ENCODE measurements around the gene TUBB8. TPM values are rescaled to one million over a fixed set of nuclear protein-coding genes. Genes with fewer than 3 reads are reported as not detected.

The TUBB8 gene
- total RNA-seq, 1 donor from 2014 or later, result 0.46 TPM

DNA sequence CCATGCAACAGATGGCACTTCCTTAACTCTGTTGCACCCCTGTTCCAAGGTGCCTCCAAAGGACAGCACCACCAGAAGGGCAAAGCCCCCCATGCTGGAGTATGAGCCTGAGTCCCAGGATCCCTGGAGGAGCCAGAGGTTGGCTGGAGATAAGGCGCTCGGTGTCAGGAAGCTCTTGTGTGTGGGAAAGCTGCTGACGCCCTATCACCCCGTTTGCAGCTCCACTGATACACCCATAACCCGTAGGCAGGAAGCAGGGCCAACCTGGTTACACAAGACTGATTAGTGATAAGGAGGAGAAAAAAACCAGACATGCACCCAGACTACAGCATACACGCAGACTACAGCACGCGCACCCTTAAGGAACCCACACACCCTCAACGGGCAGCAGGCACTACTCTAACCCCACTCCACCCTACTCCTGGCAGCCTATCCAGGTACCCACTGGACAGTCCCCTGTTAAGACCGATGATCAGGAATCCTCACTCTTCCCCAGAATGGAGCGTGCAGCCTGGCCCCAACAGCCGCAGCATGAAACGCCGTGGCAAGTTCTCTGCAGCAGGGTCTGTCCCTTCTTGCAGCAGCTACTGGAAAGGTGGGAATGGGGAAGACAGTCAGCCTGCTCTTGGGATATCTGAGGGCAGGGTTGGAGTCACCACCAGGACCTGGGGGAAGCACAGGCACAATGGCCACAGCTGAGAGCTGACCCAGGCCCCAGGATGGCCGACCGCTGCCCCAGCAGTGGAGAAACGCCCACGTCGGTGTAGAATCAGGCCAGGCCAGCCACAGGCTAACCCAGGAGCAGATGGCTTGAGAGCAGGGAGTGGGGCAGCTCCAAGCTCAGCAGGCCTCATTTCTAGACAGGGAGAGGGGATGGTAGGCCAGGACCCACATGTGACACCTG, 38.3 kb upstream of the TUBB8 start:
- Mint-ChIP-seq H3K4me1 (ENCODE audit: unreplicated experiment) (no peaks in the 10 kb centered on the region), H3K4me3 (no peak overlapping the region), H3K27me3 (no peaks in the 10 kb centered on the region), H3K27ac (no peak overlapping the region), H3K9me3 (no peaks in the 10 kb centered on the region), H3K36me3 (no peaks in the 10 kb centered on the region)
- DNase-seq (ENCODE audit: extremely low spot score, unreplicated experiment), result no peak
- TF ChIP-seq, protein P1, sequence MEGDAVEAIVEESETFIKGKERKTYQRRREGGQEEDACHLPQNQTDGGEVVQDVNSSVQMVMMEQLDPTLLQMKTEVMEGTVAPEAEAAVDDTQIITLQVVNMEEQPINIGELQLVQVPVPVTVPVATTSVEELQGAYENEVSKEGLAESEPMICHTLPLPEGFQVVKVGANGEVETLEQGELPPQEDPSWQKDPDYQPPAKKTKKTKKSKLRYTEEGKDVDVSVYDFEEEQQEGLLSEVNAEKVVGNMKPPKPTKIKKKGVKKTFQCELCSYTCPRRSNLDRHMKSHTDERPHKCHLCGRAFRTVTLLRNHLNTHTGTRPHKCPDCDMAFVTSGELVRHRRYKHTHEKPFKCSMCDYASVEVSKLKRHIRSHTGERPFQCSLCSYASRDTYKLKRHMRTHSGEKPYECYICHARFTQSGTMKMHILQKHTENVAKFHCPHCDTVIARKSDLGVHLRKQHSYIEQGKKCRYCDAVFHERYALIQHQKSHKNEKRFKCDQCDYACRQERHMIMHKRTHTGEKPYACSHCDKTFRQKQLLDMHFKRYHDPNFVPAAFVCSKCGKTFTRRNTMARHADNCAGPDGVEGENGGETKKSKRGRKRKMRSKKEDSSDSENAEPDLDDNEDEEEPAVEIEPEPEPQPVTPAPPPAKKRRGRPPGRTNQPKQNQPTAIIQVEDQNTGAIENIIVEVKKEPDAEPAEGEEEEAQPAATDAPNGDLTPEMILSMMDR (conservative IDR thresholded peaks at IDR 0.05), result no peak

DNA sequence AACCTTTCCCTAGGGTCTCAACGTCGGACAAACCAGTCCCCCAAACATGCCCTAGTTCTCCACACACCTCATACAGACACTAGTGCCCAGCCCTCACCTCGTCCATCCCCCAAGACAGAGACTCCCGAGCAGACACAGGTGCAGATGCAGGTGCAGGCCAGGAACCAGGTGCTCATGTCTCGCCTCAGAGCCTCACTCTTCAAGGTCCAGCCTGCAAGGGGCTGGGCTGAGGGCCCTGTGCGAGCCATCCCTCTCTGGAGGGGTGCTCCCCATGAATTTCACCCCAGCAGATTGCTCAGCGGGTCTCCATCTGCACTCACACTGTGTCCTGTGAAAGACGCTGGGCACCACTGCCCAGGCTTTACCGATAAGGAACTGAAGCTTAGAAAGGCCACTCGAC, 36.9 kb upstream of the TUBB8 start:
- Mint-ChIP-seq H3K9me3 (no peaks in the 10 kb centered on the region), H3K27ac (no peak overlapping the region), H3K4me3 (no peak overlapping the region), H3K27me3 (peaks cover 5% of the 10 kb centered on the region), H3K36me3 (no peaks in the 10 kb centered on the region), H3K4me1 (ENCODE audit: unreplicated experiment) (no peaks in the 10 kb centered on the region)
- no peak for DNase-seq (ENCODE audit: extremely low spot score, unreplicated experiment)
- TF ChIP-seq, protein P1 (conservative IDR thresholded peaks at IDR 0.05), result no peak

DNA sequence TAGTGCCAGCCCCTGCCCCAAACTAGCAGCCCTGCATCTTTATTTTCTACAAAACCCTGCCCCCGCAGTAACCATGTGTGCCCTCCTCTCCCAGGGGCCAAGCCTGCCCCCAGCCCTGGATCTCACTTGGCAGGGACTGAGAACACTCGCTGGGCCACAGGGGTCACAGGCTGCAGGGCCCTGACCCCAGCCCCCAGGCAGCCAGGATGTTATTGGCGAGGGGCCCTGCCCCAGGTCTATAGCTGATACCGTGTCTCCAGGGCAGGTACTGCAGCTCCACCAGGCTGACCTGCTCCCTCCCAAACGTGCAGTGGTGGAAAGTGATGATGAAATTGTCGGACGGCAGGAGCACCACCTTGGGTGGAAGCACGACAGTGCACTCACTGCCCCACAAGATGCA, 35.9 kb upstream of the TUBB8 start:
- TF ChIP-seq, protein P1 (conservative IDR thresholded peaks at IDR 0.05), result no peak
- H3K4me1 Mint-ChIP-seq (ENCODE audit: unreplicated experiment), result no peaks in the 10 kb centered on the region
- no peaks in the 10 kb centered on the region for H3K36me3 Mint-ChIP-seq
- no peaks in the 10 kb centered on the region for H3K9me3 Mint-ChIP-seq
- H3K4me3 Mint-ChIP-seq, result no peak overlapping the region
- H3K27me3 Mint-ChIP-seq, result peaks cover 5% of the 10 kb centered on the region
- no peak overlapping the region for H3K27ac Mint-ChIP-seq
- no peak for DNase-seq (ENCODE audit: extremely low spot score, unreplicated experiment)

DNA sequence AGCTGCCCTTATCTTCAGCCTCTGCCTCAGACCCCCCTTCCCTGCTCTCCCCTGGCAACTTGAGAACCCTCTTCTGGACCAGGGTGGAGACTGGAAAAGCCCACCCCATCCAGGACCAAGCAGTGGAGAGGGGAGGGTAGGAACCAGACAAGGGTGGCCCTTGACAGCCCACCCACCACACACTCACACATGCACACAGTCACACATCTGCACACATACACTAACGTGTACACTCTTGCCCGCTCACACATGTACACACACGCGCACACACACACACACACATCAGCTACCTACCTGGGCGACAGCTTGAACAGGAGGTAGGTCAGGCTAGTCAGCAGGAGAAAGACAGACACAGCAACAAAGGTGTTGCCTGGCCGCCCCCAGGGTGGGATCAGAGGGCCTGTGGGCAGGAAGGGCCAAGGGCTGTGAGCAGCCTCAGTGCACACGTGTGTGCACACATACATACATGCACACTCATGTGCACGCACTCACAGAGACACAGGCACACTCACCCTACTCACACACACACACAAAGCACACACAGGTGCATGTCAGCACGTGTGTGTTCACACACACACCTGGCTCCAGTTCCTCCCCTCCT, 34.9 kb upstream of the TUBB8 start:
- no peak for DNase-seq (ENCODE audit: extremely low spot score, unreplicated experiment)
- Mint-ChIP-seq H3K4me3 (no peak overlapping the region), H3K36me3 (no peaks in the 10 kb centered on the region), H3K4me1 (ENCODE audit: unreplicated experiment) (no peaks in the 10 kb centered on the region), H3K27ac (no peak overlapping the region), H3K27me3 (peaks cover 12% of the 10 kb centered on the region), H3K9me3 (no peaks in the 10 kb centered on the region)
- TF ChIP-seq, protein P1 (conservative IDR thresholded peaks at IDR 0.05), result no peak

DNA sequence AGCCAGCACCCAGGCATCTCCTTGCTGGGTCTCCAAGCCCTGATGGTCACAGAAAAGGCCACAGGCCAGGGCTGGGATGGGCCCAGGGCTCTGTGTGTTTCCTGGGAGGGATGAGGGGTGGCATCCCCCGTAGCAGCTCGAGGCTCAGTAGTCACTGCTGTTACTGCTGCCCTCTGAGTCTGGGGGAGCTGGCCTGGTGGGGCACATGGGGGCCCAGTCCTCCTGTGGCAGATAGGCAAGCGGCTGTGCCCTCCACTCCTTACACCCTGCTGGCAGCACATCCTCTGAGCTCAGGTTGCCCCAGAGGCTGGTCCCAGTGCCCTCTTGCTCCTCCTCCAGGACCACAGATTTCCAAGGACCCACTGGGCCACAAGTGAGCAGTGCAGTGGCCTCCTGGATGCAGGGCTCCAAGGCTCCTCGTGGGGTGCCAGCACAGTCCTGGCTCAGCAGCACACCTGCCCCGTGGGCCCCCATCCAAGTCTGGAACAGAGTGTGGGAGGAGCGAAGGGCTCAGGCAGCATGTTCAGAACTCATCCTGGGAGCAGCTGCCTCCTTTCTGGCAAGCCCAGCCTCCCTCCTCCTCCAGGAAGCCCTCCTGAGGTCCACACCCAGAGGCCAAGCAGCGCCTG, 31.5 kb upstream of the TUBB8 start:
- H3K27me3 Mint-ChIP-seq, result peaks cover 15% of the 10 kb centered on the region

More for the DNA sequence above, 31.5 kb upstream of the TUBB8 start:
- no peak overlapping the region for H3K4me3 Mint-ChIP-seq
- H3K9me3 Mint-ChIP-seq, result no peaks in the 10 kb centered on the region
- no peak for DNase-seq (ENCODE audit: extremely low spot score, unreplicated experiment)
- no peak overlapping the region for H3K27ac Mint-ChIP-seq
- TF ChIP-seq, protein P1 (conservative IDR thresholded peaks at IDR 0.05), result no peak
- no peaks in the 10 kb centered on the region for H3K36me3 Mint-ChIP-seq
- no peaks in the 10 kb centered on the region for H3K4me1 Mint-ChIP-seq (ENCODE audit: unreplicated experiment)

Data from type B pancreatic cell (in vitro differentiated cells).